Glomerular visceral epithelial cell (primary cell): ENCODE data around the gene COX20.
"Not testable (repeated sequence)": the region's sequence is repeated elsewhere in the genome, so short reads cannot be mapped to it uniquely, and the experiment has no call there.

Experiments
- DNase-seq: peaks from one replicate; pipeline ENCODE4 v3.0.0-alpha.2; 2016; ENCODE audit errors: extremely low spot score

COX20 gene

GRCh38 chr1:244822878-244823277, 12.6 kb upstream of the COX20 start:
- DNase-seq = no peak

- DNase-seq = no peak
Measured at GRCh38 chr1:244826712-244827111, 8.7 kb upstream of the COX20 start.

DNA sequence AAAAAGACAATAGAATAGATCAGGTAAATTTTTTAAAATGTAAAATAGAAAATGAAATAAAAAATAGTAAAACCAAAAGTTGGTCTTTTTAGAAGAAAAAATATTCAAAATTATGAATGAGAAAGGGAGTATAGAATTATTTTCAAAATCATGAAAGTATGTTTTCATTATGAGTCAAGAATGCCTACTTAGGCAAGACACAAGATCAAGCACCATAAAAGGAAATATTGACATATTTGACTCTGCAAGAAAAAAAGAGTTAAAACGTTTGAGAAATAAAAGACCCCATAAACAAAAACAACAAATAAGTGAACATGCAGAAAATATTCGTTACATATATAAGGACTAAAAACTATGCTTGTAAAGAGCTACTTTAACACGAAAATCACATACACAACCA, 4.8 kb upstream of the COX20 start:
- DNase-seq = no peak

GRCh38 chr1:244833260-244833659, 2.2 kb upstream of the COX20 start:
- not testable (repeated sequence) for DNase-seq

- DNase-seq = peak; percentile 56
Measured at GRCh38 chr1:244833734-244834542, 1.5 kb upstream of the COX20 start.

GRCh38 chr1:244834543-244835275, 749 bp upstream of the COX20 start:
- DNase-seq = peak; percentile 92

- DNase-seq = peak; percentile 40
Measured at GRCh38 chr1:244836135-244836521, 670 bp downstream of the COX20 start.

- DNase-seq = no peak
Measured at GRCh38 chr1:244836584-244836983, 1.1 kb downstream of the COX20 start.

GRCh38 chr1:244837597-244838258, 2.3 kb downstream of the COX20 start:
- DNase-seq = peak; percentile 18

DNA sequence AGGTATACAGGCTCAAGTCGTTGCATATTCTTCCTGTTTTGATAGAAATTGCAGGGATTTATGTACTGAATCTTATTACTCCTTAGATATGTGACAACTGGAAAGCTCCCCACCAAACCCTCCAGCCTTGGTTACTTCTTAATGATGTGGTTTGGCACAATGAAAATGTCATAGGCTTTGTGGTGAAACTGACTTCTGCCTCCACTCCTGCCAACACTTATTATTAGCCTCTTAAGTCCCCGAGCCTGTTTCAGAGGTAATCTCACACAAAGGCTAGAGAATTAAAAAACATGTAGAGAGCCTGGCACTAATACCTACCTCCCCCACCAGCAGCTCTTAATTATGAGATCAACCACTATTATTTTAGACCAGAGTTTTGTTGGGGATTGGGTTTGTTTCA, 4.2 kb downstream of the COX20 start:
- DNase-seq = peak; percentile 31

GRCh38 chr1:244840219-244840794, 4.8 kb downstream of the COX20 start:
- no peak for DNase-seq

GRCh38 chr1:244841273-244841927, 5.9 kb downstream of the COX20 start:
- no peak for DNase-seq

DNA sequence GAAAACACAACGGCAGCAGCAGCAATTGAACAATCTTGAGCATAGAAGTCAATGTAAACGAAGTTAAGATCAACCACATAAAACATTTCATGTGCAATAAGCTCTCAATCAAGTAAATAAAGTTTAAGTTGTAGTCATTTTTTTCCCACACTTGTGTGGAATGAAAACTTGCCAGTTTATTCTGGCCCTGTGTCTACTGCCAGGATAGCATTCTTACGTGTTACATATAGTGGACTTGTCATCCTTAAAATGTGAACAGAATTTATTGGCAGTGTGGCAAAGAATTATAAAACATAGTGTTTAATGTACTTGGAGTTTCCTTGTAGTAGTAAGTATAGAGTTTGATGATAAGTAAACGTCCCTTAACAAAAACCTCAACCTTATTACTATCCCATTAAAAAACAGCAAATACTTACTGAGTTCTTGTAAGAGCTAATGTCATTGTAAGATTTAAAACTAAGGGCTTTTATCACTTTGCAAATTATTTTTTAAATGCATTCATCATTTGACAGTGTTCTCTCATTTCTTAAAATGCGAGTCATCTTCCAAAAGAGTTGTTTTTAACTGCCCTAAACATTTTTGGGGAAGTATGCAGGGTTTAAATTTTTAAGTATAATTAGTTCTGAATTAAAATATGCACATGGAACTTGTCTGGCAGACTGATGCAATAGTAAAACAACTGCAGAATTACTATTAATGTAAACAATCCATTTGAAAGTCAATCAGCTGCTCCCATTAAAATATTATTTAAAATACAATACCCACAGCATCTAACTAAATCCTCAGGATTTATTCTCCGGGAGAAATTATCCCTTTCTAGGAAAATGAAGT, 7.9 kb downstream of the COX20 start:
- DNase-seq = no peak

GRCh38 chr1:244844155-244845121, 9.0 kb downstream of the COX20 start:
- DNase-seq = no peak

- DNase-seq = no peak
Measured at GRCh38 chr1:244846653-244847052, 11.2 kb downstream of the COX20 start.

DNA sequence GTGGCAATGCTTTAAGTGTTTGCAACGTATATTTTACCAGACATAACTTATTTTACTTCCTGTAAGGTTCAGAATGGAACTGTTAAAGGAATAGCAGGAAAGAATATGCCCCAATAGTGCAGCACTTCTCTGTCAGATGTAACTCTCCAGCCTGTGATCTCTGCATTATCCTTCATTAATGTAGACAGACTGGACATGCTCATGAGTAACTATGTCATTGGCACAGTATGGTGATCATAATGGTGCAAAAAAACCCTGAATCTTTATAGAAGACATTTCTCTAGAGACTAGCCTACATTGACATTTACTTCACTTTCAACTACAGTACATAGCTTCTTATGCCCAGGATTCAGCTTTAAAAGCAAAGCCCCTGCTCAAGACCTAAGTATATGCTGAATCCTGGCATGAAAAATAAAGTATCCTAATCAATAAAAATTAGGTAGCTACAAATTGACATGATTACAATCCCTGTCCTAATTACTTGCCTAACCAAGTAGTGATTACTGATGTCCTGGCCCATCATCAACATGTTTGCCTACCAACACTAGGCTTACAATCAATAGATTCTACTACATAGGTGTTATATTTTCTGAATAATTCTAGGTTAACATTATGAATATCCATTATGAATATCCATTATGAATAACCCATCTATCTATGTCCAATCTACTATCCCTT, 13.9 kb downstream of the COX20 start:
- no peak for DNase-seq

GRCh38 chr1:244850099-244850852, 14.8 kb downstream of the COX20 start:
- no peak for DNase-seq

GRCh38 chr1:244850896-244851295, 15.4 kb downstream of the COX20 start:
- DNase-seq = no peak
